MCF 10A (cell line): ENCODE results near the gene NABP2. TPM values are rescaled to one million over a fixed set of nuclear protein-coding genes. Genes with fewer than 3 reads are reported as not detected.
A peak's percentile ranks its signal among the peaks of the same experiment; 100 is the strongest.

Experiments
- BruUV-seq: library from RNA; stranded (reverse); fragments of 400-500 nt; replicated peaks from 2 replicates; lab custom pipeline; 2021; lab: Mats Ljungman, UMichigan
- CTCF ChIA-PET: fragments of 300-600 bp; sonication (Branson Sonifier 250); formaldehyde crosslinking; extraction: SDS; loops from one replicate; lab custom pipeline; 2021; ENCODE audit warnings: antibody characterized with exemption, inconsistent platforms; lab: Yijun Ruan, JAX
- POLR2A ChIA-PET: fragments of 300-600, 350-650 bp; sonication (Branson Sonifier 250); formaldehyde crosslinking; extraction: SDS; loops from one replicate; lab custom pipeline; 2020; ENCODE audit warnings: antibody characterized with exemption, inconsistent platforms; lab: Yijun Ruan, JAX
- DNase-seq: peaks from one replicate; pipeline ENCODE4 v3.0.0-alpha.2; 2018; ENCODE audit not compliant: unreplicated experiment
- H3K27ac Mint-ChIP-seq: one replicate; pipeline ENCODE4 v1.8.0; 2022; ENCODE audit warnings: mild to moderate bottlenecking, low read depth, mixed read lengths; ENCODE audit not compliant: unreplicated experiment
- H3K27me3 Mint-ChIP-seq: one replicate; pipeline ENCODE4 v1.8.0; 2022; ENCODE audit warnings: mixed read lengths; ENCODE audit not compliant: insufficient read depth, unreplicated experiment
- H3K36me3 Mint-ChIP-seq: one replicate; pipeline ENCODE4 v1.8.0; 2022; ENCODE audit warnings: mild to moderate bottlenecking, moderate library complexity, mixed read lengths; ENCODE audit not compliant: insufficient read depth, unreplicated experiment
- H3K4me1 Mint-ChIP-seq: one replicate; pipeline ENCODE4 v1.8.0; 2022; ENCODE audit warnings: mixed read lengths; ENCODE audit not compliant: insufficient read depth, unreplicated experiment
- H3K4me3 Mint-ChIP-seq: one replicate; pipeline ENCODE4 v1.8.0; 2022; ENCODE audit warnings: mild to moderate bottlenecking, moderate library complexity, mixed read lengths; ENCODE audit not compliant: unreplicated experiment
- H3K9me3 Mint-ChIP-seq: one replicate; pipeline ENCODE4 v1.8.0; 2022; ENCODE audit warnings: mixed read lengths; ENCODE audit not compliant: unreplicated experiment
- intact Hi-C: fragments of 100-400 bp; cut with micrococcal nuclease; formaldehyde crosslinking; loops from 2 replicates; pipeline ENCODE4 v1.14.1; 2022
- total RNA-seq: library from RNA; stranded (reverse); gene quantifications from 2 replicates; pipeline ENCODE4 v1.2.3, GENCODE V29; 2022
- TF ChIP-seq, protein P1 (sequence below): fragments of 200-600 bp; IDR thresholded peaks from one replicate; pipeline ENCODE4 v1.8.0; 2022; ENCODE audit warnings: antibody characterized with exemption, mild to moderate bottlenecking; ENCODE audit not compliant: unreplicated experiment

The NABP2 gene
- total RNA-seq, 1 experiment from 2014 or later = 53.3 TPM

DNA sequence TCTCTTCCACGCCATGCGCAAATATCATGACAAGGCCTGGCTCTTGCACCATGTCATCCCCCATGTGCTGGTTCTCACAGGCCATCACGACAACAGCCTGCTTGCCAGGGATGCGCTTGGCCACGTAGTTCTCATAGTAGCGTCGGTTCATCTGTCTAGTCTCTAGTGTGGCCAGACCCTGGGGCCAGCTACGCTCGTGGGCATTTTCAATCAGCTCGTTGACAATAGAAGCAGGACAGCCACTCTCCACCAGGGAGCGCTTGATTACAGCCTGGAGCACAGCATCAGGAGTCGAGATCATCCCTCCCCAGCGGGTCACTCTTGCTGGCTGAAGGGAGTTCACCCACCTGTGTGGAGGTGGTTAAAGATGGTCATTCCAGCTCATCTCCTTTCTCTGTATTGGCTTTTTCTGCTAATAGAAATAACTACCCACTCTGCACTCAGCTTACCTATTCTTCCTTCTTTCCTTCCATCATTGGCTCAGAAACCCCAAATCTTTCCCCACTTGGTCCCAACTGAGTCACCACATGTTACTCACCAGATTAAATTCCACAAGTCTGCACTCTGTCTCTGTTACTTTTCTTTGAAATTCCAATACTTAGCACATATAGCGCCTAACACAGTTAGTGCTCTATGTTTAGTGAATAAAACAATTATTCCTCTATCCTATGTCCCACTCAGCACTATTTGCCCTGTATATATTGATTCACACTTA, 17.5 kb upstream of the NABP2 start:
- TF ChIP-seq, protein P1, sequence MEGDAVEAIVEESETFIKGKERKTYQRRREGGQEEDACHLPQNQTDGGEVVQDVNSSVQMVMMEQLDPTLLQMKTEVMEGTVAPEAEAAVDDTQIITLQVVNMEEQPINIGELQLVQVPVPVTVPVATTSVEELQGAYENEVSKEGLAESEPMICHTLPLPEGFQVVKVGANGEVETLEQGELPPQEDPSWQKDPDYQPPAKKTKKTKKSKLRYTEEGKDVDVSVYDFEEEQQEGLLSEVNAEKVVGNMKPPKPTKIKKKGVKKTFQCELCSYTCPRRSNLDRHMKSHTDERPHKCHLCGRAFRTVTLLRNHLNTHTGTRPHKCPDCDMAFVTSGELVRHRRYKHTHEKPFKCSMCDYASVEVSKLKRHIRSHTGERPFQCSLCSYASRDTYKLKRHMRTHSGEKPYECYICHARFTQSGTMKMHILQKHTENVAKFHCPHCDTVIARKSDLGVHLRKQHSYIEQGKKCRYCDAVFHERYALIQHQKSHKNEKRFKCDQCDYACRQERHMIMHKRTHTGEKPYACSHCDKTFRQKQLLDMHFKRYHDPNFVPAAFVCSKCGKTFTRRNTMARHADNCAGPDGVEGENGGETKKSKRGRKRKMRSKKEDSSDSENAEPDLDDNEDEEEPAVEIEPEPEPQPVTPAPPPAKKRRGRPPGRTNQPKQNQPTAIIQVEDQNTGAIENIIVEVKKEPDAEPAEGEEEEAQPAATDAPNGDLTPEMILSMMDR = peak; percentile 28
- DNase-seq = peak; percentile 54
- BruUV-seq = no TSS peak
- no peak overlapping the region for H3K4me3 Mint-ChIP-seq
- peaks cover 65% of the 10 kb centered on the region for H3K36me3 Mint-ChIP-seq
- intact Hi-C loops = no loop called here
- CTCF ChIA-PET = interaction anchor here (0.5 to 11.0 kb wide), 15 partner anchors 8 to 405 kb away, joined by 3 to 83 read pairs (median 3); partner anchors contain the start of genes RNF41 and SMARCC2
- H3K27me3 Mint-ChIP-seq = no peaks in the 10 kb centered on the region
- H3K27ac Mint-ChIP-seq = no peak overlapping the region
- H3K9me3 Mint-ChIP-seq = no peaks in the 10 kb centered on the region
- H3K4me1 Mint-ChIP-seq = peaks cover 5% of the 10 kb centered on the region
- POLR2A ChIA-PET = interaction anchor here (0.6 to 2.8 kb wide), 4 partner anchors 9 to 51 kb away, joined by 3 to 25 read pairs (median 5); partner anchors contain the start of genes ANKRD52 and RNF41

DNA sequence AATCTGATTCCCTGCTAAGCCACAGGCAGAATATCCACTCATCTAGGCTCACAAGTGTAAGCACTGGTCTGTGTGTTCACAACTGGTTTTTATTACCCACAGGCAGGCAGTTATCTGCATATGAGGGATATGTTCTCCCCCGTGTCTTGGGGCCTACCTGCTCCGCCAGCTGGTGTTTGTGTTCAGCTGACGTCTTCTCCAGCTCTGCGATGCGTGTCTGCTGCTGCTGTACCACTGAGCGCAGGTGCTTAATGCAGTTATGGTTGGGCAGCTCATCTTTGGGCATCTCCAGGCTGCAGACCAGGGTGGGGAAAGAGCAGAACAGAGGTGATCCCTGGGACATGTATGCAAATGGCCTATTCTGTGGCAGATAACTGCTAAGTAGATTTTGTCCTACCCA, 16.1 kb upstream of the NABP2 start:
- POLR2A ChIA-PET = interaction anchor here (1.7 to 2.8 kb wide), 3 partner anchors 9 to 13 kb away, joined by 4 to 25 read pairs (median 6); partner anchors contain the start of gene RNF41
- no peak for DNase-seq
- H3K27me3 Mint-ChIP-seq = no peaks in the 10 kb centered on the region
- TF ChIP-seq, protein P1 = no peak
- no peak overlapping the region for H3K27ac Mint-ChIP-seq
- H3K4me1 Mint-ChIP-seq = peaks cover 5% of the 10 kb centered on the region
- CTCF ChIA-PET = interaction anchor here (0.6 to 11.0 kb wide), 10 partner anchors 10 to 489 kb away, joined by 3 to 83 read pairs (median 3); partner anchors contain the start of genes RNF41 and SMARCC2
- BruUV-seq = no TSS peak
- H3K4me3 Mint-ChIP-seq = no peak overlapping the region
- intact Hi-C loops = no loop called here
- H3K9me3 Mint-ChIP-seq = no peaks in the 10 kb centered on the region
- H3K36me3 Mint-ChIP-seq = peaks cover 79% of the 10 kb centered on the region

GRCh38 chr12:56212361-56212760, 11.8 kb upstream of the NABP2 start:
- intact Hi-C loops = no loop called here
- ChIA-PET CTCF (interaction anchor here (0.6 kb wide), 2 partner anchors 168 to 245 kb away, joined by 3 read pairs; no protein-coding TSS in a partner anchor), POLR2A (interaction anchor here (2.1 kb wide), 1 partner anchor 10 kb away, joined by 8 read pairs; the partner anchor contains the start of gene RNF41)
- H3K36me3 Mint-ChIP-seq = peaks cover 90% of the 10 kb centered on the region
- H3K27me3 Mint-ChIP-seq = no peaks in the 10 kb centered on the region
- no peak for DNase-seq
- TF ChIP-seq, protein P1 = no peak
- no peak overlapping the region for H3K27ac Mint-ChIP-seq
- peaks cover 11% of the 10 kb centered on the region for H3K4me1 Mint-ChIP-seq
- BruUV-seq = no TSS peak
- H3K4me3 Mint-ChIP-seq = no peak overlapping the region
- no peaks in the 10 kb centered on the region for H3K9me3 Mint-ChIP-seq

DNA sequence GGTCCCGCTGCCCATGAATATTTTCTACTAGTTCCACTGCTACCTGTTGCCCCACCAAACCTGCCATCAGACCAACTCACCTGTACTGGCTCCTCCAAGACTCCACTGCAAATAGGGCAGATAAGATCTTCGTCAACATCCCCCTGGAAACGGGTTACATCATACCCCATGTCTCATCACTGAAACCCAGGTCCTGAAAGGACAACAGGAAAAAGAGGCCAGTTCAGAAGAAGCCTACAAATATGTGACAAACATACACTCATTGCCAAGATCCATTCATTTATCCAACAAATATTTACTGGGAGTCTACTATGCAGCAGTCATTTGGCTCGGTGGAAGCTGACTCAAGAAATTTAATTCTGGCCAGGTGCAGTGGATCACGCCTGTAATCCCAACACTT, 10.3 kb upstream of the NABP2 start:
- H3K27ac Mint-ChIP-seq = no peak overlapping the region
- ChIA-PET POLR2A (interaction anchor here (1.1 kb wide), 1 partner anchor 86 kb away, joined by 3 read pairs; the partner anchor contains the start of gene CS), CTCF (interaction anchor here (1.3 to 1.4 kb wide), 2 partner anchors 44 to 250 kb away, joined by 3 read pairs; no protein-coding TSS in a partner anchor)
- peaks cover 11% of the 10 kb centered on the region for H3K4me1 Mint-ChIP-seq
- no peaks in the 10 kb centered on the region for H3K9me3 Mint-ChIP-seq
- BruUV-seq = no TSS peak
- no peak for DNase-seq
- no peak overlapping the region for H3K4me3 Mint-ChIP-seq
- intact Hi-C loops = no loop called here
- peaks cover 80% of the 10 kb centered on the region for H3K36me3 Mint-ChIP-seq
- no peaks in the 10 kb centered on the region for H3K27me3 Mint-ChIP-seq
- TF ChIP-seq, protein P1 = no peak
